Measurements from ENCODE around the gene AGBL3. TPM values are rescaled to one million over a fixed set of nuclear protein-coding genes. Genes with fewer than 3 reads are reported as not detected.
"Not testable (repeated sequence)": the region's sequence is repeated elsewhere in the genome, so short reads cannot be mapped to it uniquely, and the experiment has no call there.

Gene AGBL3
- total and polyA plus RNA-seq, 9 donors, result 2.1 to 5.1 (median 2.7) TPM

DNA sequence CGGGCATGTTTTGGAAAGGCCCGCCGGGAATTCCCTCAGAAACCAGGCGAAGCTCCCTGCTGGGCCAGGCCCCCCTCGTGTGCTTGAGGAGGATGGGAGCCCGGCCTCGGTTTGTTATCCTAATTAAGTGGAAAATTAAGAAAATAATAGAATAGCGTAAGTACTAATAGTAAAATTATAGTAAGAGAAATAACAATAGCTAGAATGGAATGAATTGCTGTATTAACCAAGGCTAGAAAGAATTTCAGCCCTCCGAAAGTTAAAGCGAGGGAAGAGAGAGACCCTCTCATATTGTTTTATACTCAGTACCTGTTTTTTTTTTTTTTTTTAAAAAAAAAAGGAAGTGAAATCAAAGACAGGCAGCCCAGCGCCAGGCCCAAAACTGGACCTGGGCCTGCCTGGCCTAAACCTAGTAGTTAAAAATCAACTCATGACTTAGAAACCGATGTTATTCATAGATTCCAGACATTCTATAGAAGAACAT is 184.7 kb downstream of the AGBL3 start:
- H3K4me1 ChIP-seq (ENCODE audit: control insufficient read depth, insufficient read depth, low read length), result peaks cover 32% of the 10 kb centered on the region
- DNase-seq; H3K9me3 ChIP-seq (replicated peaks; ENCODE audit: control insufficient read depth, low read depth, low read length); H3K27me3 ChIP-seq (ENCODE audit: control insufficient read depth, insufficient read depth, low read length): not testable (repeated sequence)
- H3K27ac ChIP-seq (ENCODE audit: low read length), result peak overlapping the region; percentile 96
- 14% methylated on average over 6 of the region's 12 CpGs for WGBS (ENCODE audit: insufficient coverage)
- peaks cover 30% of the 10 kb centered on the region for H3K36me3 ChIP-seq (ENCODE audit: control insufficient read depth, insufficient read depth, low read length)
- H3K4me3 ChIP-seq (ENCODE audit: low read length), result peak overlapping the region; percentile 79

DNA sequence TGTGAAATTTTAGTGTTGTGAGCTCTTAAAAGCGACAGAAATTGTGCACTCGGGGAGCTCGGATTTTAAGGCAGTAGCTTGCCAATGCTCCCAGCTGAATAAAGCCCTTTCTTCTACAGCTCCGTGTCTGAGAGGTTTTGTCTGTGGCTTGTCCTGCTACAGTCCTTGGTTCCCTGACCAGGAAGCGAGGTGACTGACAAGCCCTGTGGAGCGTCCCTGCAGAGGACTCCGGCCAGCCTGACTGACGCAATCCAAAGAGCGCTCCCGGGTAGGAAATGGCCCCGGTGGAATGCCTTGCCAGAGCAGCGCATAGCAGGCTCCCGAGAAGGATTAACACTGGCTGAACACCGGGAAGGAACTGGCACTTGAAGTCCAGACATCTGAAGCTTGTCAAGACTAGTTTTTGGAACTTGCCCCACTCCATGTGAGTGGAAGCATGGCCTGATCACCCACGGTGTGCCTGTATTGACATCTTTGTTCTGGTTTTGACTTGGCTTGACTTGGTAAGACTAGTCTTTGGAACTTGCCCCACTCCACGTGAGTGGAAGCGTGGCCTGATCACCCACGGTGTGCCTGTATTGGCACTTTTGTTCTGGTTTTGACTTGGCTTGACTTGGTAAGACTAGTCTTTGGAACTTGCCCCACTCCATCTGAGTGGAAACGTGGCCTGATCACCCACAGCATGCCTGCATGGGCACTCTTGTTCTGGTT is 185.4 kb downstream of the AGBL3 start:
- WGBS (ENCODE audit: insufficient coverage), result 74% methylated on average over 15 of the region's 19 CpGs
- H3K4me3 ChIP-seq (ENCODE audit: low read length); H3K9me3 ChIP-seq (replicated peaks; ENCODE audit: control insufficient read depth, low read depth, low read length); DNase-seq; H3K27me3 ChIP-seq (ENCODE audit: control insufficient read depth, insufficient read depth, low read length): not testable (repeated sequence)
- H3K4me1 ChIP-seq (ENCODE audit: control insufficient read depth, insufficient read depth, low read length), result peaks cover 27% of the 10 kb centered on the region
- H3K27ac ChIP-seq (ENCODE audit: low read length), result peak overlapping the region; percentile 39
- H3K36me3 ChIP-seq (ENCODE audit: control insufficient read depth, insufficient read depth, low read length), result peaks cover 23% of the 10 kb centered on the region

- not testable (repeated sequence) for H3K27me3 ChIP-seq (ENCODE audit: control insufficient read depth, insufficient read depth, low read length); DNase-seq; H3K4me3 ChIP-seq (ENCODE audit: low read length); H3K27ac ChIP-seq (ENCODE audit: low read length); H3K9me3 ChIP-seq (replicated peaks; ENCODE audit: control insufficient read depth, low read depth, low read length); H3K36me3 ChIP-seq (ENCODE audit: control insufficient read depth, insufficient read depth, low read length)
- H3K4me1 ChIP-seq (ENCODE audit: control insufficient read depth, insufficient read depth, low read length), result peaks cover 10% of the 10 kb centered on the region
- WGBS (ENCODE audit: insufficient coverage), result 60% methylated on average over 1 of the region's 4 CpGs
These were observed 187.6 kb downstream of the AGBL3 start for GRCh38 chr7:135173916-135174315.

GRCh38 chr7:135174941-135175340 is 188.6 kb downstream of the AGBL3 start:
- H3K36me3 ChIP-seq (ENCODE audit: control insufficient read depth, insufficient read depth, low read length), result no peaks in the 10 kb centered on the region
- DNase-seq, result no peak
- 89% methylated on average over 4 of the region's 7 CpGs for WGBS (ENCODE audit: insufficient coverage)

GRCh38 chr7:135175931-135176330 is 189.6 kb downstream of the AGBL3 start:
- 91% methylated on average over 5 of the region's 6 CpGs for WGBS (ENCODE audit: insufficient coverage)
- Histone ChIP-seq H3K36me3 (ENCODE audit: control insufficient read depth, insufficient read depth, low read length) (no peaks in the 10 kb centered on the region), H3K9me3 (replicated peaks; ENCODE audit: control insufficient read depth, low read depth, low read length) (peaks cover 12% of the 10 kb centered on the region), H3K4me1 (ENCODE audit: control insufficient read depth, insufficient read depth, low read length) (no peaks in the 10 kb centered on the region), H3K27me3 (ENCODE audit: control insufficient read depth, insufficient read depth, low read length) (no peaks in the 10 kb centered on the region), H3K4me3 (ENCODE audit: low read length) (no peak overlapping the region), H3K27ac (ENCODE audit: low read length) (no peak overlapping the region)
- no peak for DNase-seq

More at GRCh38 chr7:135174941-135175340, 188.6 kb downstream of the AGBL3 start:
- no peaks in the 10 kb centered on the region for H3K4me1 ChIP-seq (ENCODE audit: control insufficient read depth, insufficient read depth, low read length)
- H3K27ac ChIP-seq (ENCODE audit: low read length), result no peak overlapping the region
- H3K4me3 ChIP-seq (ENCODE audit: low read length), result no peak overlapping the region
- no peaks in the 10 kb centered on the region for H3K27me3 ChIP-seq (ENCODE audit: control insufficient read depth, insufficient read depth, low read length)
- H3K9me3 ChIP-seq (replicated peaks; ENCODE audit: control insufficient read depth, low read depth, low read length), result peaks cover 4% of the 10 kb centered on the region

- WGBS (ENCODE audit: insufficient coverage), result 87% methylated on average over 7 of the region's 9 CpGs
- Histone ChIP-seq H3K9me3 (replicated peaks; ENCODE audit: control insufficient read depth, low read depth, low read length) (peaks cover 23% of the 10 kb centered on the region), H3K27me3 (ENCODE audit: control insufficient read depth, insufficient read depth, low read length) (no peaks in the 10 kb centered on the region), H3K4me1 (ENCODE audit: control insufficient read depth, insufficient read depth, low read length) (no peaks in the 10 kb centered on the region), H3K27ac (ENCODE audit: low read length) (no peak overlapping the region), H3K36me3 (ENCODE audit: control insufficient read depth, insufficient read depth, low read length) (peaks cover 3% of the 10 kb centered on the region), H3K4me3 (ENCODE audit: low read length) (no peak overlapping the region)
- DNase-seq, result no peak
These were observed 190.9 kb downstream of the AGBL3 start for GRCh38 chr7:135177028-135177696.

GRCh38 chr7:135178364-135178763 is 192.1 kb downstream of the AGBL3 start:
- WGBS (ENCODE audit: insufficient coverage), result 95% methylated on average over 13 of the region's 13 CpGs
- H3K9me3 ChIP-seq (replicated peaks; ENCODE audit: control insufficient read depth, low read depth, low read length), result peaks cover 33% of the 10 kb centered on the region
- H3K36me3 ChIP-seq (ENCODE audit: control insufficient read depth, insufficient read depth, low read length), result peaks cover 15% of the 10 kb centered on the region
- H3K4me1 ChIP-seq (ENCODE audit: control insufficient read depth, insufficient read depth, low read length), result no peaks in the 10 kb centered on the region
- no peak overlapping the region for H3K27ac ChIP-seq (ENCODE audit: low read length)
- no peak overlapping the region for H3K4me3 ChIP-seq (ENCODE audit: low read length)
- no peaks in the 10 kb centered on the region for H3K27me3 ChIP-seq (ENCODE audit: control insufficient read depth, insufficient read depth, low read length)
- no peak for DNase-seq

GRCh38 chr7:135179321-135179925 is 193.1 kb downstream of the AGBL3 start:
- Histone ChIP-seq H3K9me3 (replicated peaks; ENCODE audit: control insufficient read depth, low read depth, low read length) (peaks cover 33% of the 10 kb centered on the region), H3K36me3 (ENCODE audit: control insufficient read depth, insufficient read depth, low read length) (peaks cover 22% of the 10 kb centered on the region), H3K4me3 (ENCODE audit: low read length) (no peak overlapping the region), H3K27ac (ENCODE audit: low read length) (no peak overlapping the region), H3K27me3 (ENCODE audit: control insufficient read depth, insufficient read depth, low read length) (no peaks in the 10 kb centered on the region), H3K4me1 (ENCODE audit: control insufficient read depth, insufficient read depth, low read length) (no peaks in the 10 kb centered on the region)
- DNase-seq, result no peak
- 100% methylated on average over 4 of the region's 8 CpGs for WGBS (ENCODE audit: insufficient coverage)

- H3K4me1 ChIP-seq (ENCODE audit: control insufficient read depth, insufficient read depth, low read length), result no peaks in the 10 kb centered on the region
- DNase-seq, result no peak
- no peak overlapping the region for H3K4me3 ChIP-seq (ENCODE audit: low read length)
- peaks cover 33% of the 10 kb centered on the region for H3K9me3 ChIP-seq (replicated peaks; ENCODE audit: control insufficient read depth, low read depth, low read length)
- WGBS (ENCODE audit: insufficient coverage), result 96% methylated on average over 4 of the region's 5 CpGs
- H3K27ac ChIP-seq (ENCODE audit: low read length), result no peak overlapping the region
- H3K36me3 ChIP-seq (ENCODE audit: control insufficient read depth, insufficient read depth, low read length), result peaks cover 26% of the 10 kb centered on the region
- no peaks in the 10 kb centered on the region for H3K27me3 ChIP-seq (ENCODE audit: control insufficient read depth, insufficient read depth, low read length)
These were observed 193.8 kb downstream of the AGBL3 start for GRCh38 chr7:135180122-135180521.

GRCh38 chr7:135181261-135181928 is 195.1 kb downstream of the AGBL3 start:
- no peaks in the 10 kb centered on the region for H3K4me1 ChIP-seq (ENCODE audit: control insufficient read depth, insufficient read depth, low read length)
- peaks cover 37% of the 10 kb centered on the region for H3K36me3 ChIP-seq (ENCODE audit: control insufficient read depth, insufficient read depth, low read length)
- 83% methylated on average over 2 of the region's 3 CpGs for WGBS (ENCODE audit: insufficient coverage)
- no peak overlapping the region for H3K27ac ChIP-seq (ENCODE audit: low read length)
- DNase-seq, result no peak
- no peaks in the 10 kb centered on the region for H3K27me3 ChIP-seq (ENCODE audit: control insufficient read depth, insufficient read depth, low read length)
- no peak overlapping the region for H3K4me3 ChIP-seq (ENCODE audit: low read length)
- peaks cover 33% of the 10 kb centered on the region for H3K9me3 ChIP-seq (replicated peaks; ENCODE audit: control insufficient read depth, low read depth, low read length)

Data from muscle of leg (tissue), 11 donors.